Peyer's patch (tissue), 4 donors: ENCODE results near the gene LIN37.

Source experiments
- CTCF ChIP-seq, 6 experiments: fragments of 450-650 bp in 4 of 6; fragments of 200-600 bp in 2 of 6; sonication (generic) in 1 of 6; IDR thresholded peaks; one replicate each; pipeline ENCODE4 v1.5.1; 2017 to 2019; ENCODE audit warnings: antibody characterized with exemption in 6 of 6, mild to moderate bottlenecking in 3 of 6, moderate library complexity in 1 of 6
- POLR2A ChIP-seq, 2 donors: fragments of 450-650 bp; IDR thresholded peaks; one replicate each; pipeline ENCODE4 v1.5.1; 2017; ENCODE audit warnings: antibody characterized with exemption in 2 of 2, mild to moderate bottlenecking in 2 of 2, moderate library complexity in 2 of 2

DNA sequence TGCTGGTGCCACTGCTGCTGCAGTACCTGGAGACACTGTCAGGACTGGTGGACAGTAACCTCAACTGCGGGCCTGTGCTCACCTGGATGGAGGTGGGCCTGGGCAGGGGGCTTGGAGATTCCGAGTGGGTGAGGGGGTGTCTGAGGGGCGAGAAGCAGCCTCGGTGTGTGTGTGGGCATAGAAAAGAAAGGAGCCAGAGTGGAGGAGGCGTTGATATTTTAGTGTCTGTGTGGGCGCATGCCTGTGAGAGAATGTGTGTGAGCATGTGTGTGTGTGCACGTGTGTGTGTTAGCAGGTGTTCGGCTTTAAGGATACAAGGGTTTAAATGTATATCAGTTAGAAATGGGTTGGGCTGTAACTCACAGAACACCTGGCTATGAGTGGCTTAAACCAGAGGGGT, 30.7 kb downstream of the LIN37 start:
- TF ChIP-seq CTCF (IDR thresholded peaks at IDR 0.05) (no peak), POLR2A (IDR thresholded peaks at IDR 0.05) (no peak)
